ENCODE measurements around the gene SMIM3.

The SMIM3 gene

GRCh38 chr5:150765011-150765798 is 13.4 kb upstream of the SMIM3 start (continued):
- TF ChIP-seq ZNF8 (CRISPR knock-in tag; IDR thresholded peaks at IDR 0.05) (no peak), ZFP3 (CRISPR knock-in tag; IDR thresholded peaks at IDR 0.05) (no peak), ZNF565 (CRISPR knock-in tag; conservative IDR thresholded peaks at IDR 0.05; ENCODE audit: low read depth) (no peak), POU6F1 (CRISPR knock-in tag; IDR thresholded peaks at IDR 0.05; ENCODE audit: borderline replicate concordance, low read depth) (no peak)
- TF ChIP-seq, protein P1, sequence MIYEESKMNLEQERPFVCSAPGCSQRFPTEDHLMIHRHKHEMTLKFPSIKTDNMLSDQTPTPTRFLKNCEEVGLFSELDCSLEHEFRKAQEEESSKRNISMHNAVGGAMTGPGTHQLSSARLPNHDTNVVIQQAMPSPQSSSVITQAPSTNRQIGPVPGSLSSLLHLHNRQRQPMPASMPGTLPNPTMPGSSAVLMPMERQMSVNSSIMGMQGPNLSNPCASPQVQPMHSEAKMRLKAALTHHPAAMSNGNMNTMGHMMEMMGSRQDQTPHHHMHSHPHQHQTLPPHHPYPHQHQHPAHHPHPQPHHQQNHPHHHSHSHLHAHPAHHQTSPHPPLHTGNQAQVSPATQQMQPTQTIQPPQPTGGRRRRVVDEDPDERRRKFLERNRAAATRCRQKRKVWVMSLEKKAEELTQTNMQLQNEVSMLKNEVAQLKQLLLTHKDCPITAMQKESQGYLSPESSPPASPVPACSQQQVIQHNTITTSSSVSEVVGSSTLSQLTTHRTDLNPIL (CRISPR knock-in tag; IDR thresholded peaks at IDR 0.05; ENCODE audit: low read depth), result no peak

DNA sequence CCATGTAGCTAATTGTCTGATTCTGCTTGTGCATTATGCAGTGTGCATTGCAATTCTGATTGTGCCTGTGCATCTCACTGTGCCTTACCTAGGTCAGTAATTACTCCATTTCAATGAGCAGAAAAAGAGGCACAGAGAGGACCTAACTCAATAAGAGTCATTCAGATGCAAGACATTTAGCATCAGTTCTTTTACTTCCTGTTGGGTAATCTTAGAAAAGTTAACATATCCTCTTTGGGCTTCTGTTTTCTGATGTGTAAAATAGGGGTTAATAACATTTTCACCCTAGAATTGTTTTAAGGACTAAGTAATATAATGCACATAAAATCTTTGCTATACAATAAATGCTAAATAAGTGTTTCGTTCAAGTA is 12.8 kb upstream of the SMIM3 start:
- TF ChIP-seq, protein P1 (CRISPR knock-in tag; IDR thresholded peaks at IDR 0.05; ENCODE audit: low read depth), result no peak
- no peak for TF ChIP-seq BACH2 (CRISPR knock-in tag; IDR thresholded peaks at IDR 0.05; ENCODE audit: borderline replicate concordance)
- no peak for TF ChIP-seq PPARA (CRISPR knock-in tag; IDR thresholded peaks at IDR 0.05; ENCODE audit: borderline replicate concordance)
- no peak for TF ChIP-seq ZNF70 (CRISPR knock-in tag; IDR thresholded peaks at IDR 0.05)
- TF ChIP-seq, protein P2, sequence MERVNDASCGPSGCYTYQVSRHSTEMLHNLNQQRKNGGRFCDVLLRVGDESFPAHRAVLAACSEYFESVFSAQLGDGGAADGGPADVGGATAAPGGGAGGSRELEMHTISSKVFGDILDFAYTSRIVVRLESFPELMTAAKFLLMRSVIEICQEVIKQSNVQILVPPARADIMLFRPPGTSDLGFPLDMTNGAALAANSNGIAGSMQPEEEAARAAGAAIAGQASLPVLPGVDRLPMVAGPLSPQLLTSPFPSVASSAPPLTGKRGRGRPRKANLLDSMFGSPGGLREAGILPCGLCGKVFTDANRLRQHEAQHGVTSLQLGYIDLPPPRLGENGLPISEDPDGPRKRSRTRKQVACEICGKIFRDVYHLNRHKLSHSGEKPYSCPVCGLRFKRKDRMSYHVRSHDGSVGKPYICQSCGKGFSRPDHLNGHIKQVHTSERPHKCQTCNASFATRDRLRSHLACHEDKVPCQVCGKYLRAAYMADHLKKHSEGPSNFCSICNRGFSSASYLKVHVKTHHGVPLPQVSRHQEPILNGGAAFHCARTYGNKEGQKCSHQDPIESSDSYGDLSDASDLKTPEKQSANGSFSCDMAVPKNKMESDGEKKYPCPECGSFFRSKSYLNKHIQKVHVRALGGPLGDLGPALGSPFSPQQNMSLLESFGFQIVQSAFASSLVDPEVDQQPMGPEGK (CRISPR knock-in tag; IDR thresholded peaks at IDR 0.05; ENCODE audit: borderline replicate concordance), result no peak
- TF ChIP-seq TCF4 (CRISPR knock-in tag; IDR thresholded peaks at IDR 0.05; ENCODE audit: borderline replicate concordance), result no peak
- no peak for TF ChIP-seq ARNTL (CRISPR knock-in tag; IDR thresholded peaks at IDR 0.05; ENCODE audit: borderline replicate concordance, low read depth)
- TF ChIP-seq OSR1 (CRISPR knock-in tag; IDR thresholded peaks at IDR 0.05), result no peak
- TF ChIP-seq GLIS3 (CRISPR knock-in tag; IDR thresholded peaks at IDR 0.05), result no peak
- no peak for TF ChIP-seq CSRNP3 (CRISPR knock-in tag; IDR thresholded peaks at IDR 0.05)
- no peak for TF ChIP-seq POU6F1 (CRISPR knock-in tag; IDR thresholded peaks at IDR 0.05; ENCODE audit: borderline replicate concordance, low read depth)
- TF ChIP-seq ISL1 (CRISPR knock-in tag; IDR thresholded peaks at IDR 0.05), result no peak
- TF ChIP-seq CSDC2 (CRISPR knock-in tag; IDR thresholded peaks at IDR 0.05), result no peak
- no peak for TF ChIP-seq TOX (CRISPR knock-in tag; IDR thresholded peaks at IDR 0.05; ENCODE audit: borderline replicate concordance)
- TF ChIP-seq SNAI2 (CRISPR knock-in tag; IDR thresholded peaks at IDR 0.05), result no peak
- TF ChIP-seq ZFP30 (CRISPR knock-in tag; IDR thresholded peaks at IDR 0.05), result no peak
- no peak for TF ChIP-seq ESRRG (CRISPR knock-in tag; IDR thresholded peaks at IDR 0.05)
- TF ChIP-seq RARB (CRISPR knock-in tag; IDR thresholded peaks at IDR 0.05), result no peak
- no peak for TF ChIP-seq TSHZ2 (CRISPR knock-in tag; IDR thresholded peaks at IDR 0.05)
- TF ChIP-seq ZC3H10 (CRISPR knock-in tag; IDR thresholded peaks at IDR 0.05), result no peak
- no peak for ATAC-seq
